Measurements from ENCODE around the gene ATP6V1G3.

Gene ATP6V1G3

GRCh38 chr1:198541737-198542136, 1.3 kb upstream of the ATP6V1G3 start:
- no peak for DNase-seq

GRCh38 chr1:198538579-198539364, 1.7 kb downstream of the ATP6V1G3 start:
- DNase-seq = no peak

- DNase-seq = no peak
These were observed 4.8 kb downstream of the ATP6V1G3 start for GRCh38 chr1:198535631-198536030.

- DNase-seq = no peak
These were observed 5.7 kb downstream of the ATP6V1G3 start for GRCh38 chr1:198534548-198535418.

GRCh38 chr1:198531891-198532290, 8.6 kb downstream of the ATP6V1G3 start:
- DNase-seq = no peak

- DNase-seq = no peak
These were observed 9.5 kb downstream of the ATP6V1G3 start for GRCh38 chr1:198530953-198531352.

- DNase-seq = no peak
These were observed 11.1 kb downstream of the ATP6V1G3 start for GRCh38 chr1:198529414-198529813.

GRCh38 chr1:198528364-198528763, 12.1 kb downstream of the ATP6V1G3 start:
- DNase-seq = no peak

GRCh38 chr1:198524556-198524955, 15.9 kb downstream of the ATP6V1G3 start:
- no peak for DNase-seq

GRCh38 chr1:198524127-198524526, 16.4 kb downstream of the ATP6V1G3 start:
- DNase-seq = peak in 1 of 2 donors; percentile 44

GRCh38 chr1:198523182-198523950, 17.1 kb downstream of the ATP6V1G3 start:
- peak; percentile 41 to 75 for DNase-seq

GRCh38 chr1:198520524-198521254, 19.8 kb downstream of the ATP6V1G3 start:
- peak in 1 of 2 donors; percentile 79 for DNase-seq

GRCh38 chr1:198519639-198520501, 20.6 kb downstream of the ATP6V1G3 start:
- peak in 1 of 2 donors; percentile 67 for DNase-seq

- DNase-seq = no peak
These were observed 22.8 kb downstream of the ATP6V1G3 start for GRCh38 chr1:198517623-198518199.

- DNase-seq = no peak
These were observed 40.4 kb downstream of the ATP6V1G3 start for GRCh38 chr1:198500096-198500495.

GRCh38 chr1:198499588-198499987, 40.9 kb downstream of the ATP6V1G3 start:
- DNase-seq = no peak

GRCh38 chr1:198498881-198499280, 41.6 kb downstream of the ATP6V1G3 start:
- no peak for DNase-seq

GRCh38 chr1:198498103-198498385, 42.4 kb downstream of the ATP6V1G3 start:
- no peak for DNase-seq

GRCh38 chr1:198497326-198498102, 43.0 kb downstream of the ATP6V1G3 start:
- no peak for DNase-seq
